ENCODE measurements around the gene BCL2L13. TPM values are rescaled to one million over a fixed set of nuclear protein-coding genes. Genes with fewer than 3 reads are reported as not detected.

Gene BCL2L13
- total RNA-seq (100 to 1,000 TPM; 123 to 201 (median 130) TPM), polyA plus RNA-seq (100 to 1,000 TPM in 1 of 3 donors, 10 to 100 TPM in 2; 67.0 to 165 (median 89.0) TPM)
- long read RNA-seq, donor 1, full-length matches to known transcripts = 62 of 91 reads
- long read RNA-seq, donor 1, partial matches to known transcripts = 21 of 91 reads
- long read RNA-seq, donor 1, other reads (novel, unspliced or antisense) = 8 of 91 reads
- long read RNA-seq, donor 2, full-length matches to known transcripts = 215 of 305 reads
- long read RNA-seq, donor 2, partial matches to known transcripts = 11 of 305 reads
- long read RNA-seq, donor 2, other reads (novel, unspliced or antisense) = 79 of 305 reads

GRCh38 chr22:17638432-17639246 lies at the start of gene BCL2L13:
TSS of gene BCL2L13 (plus strand) at chr22:17638757. CDS start at chr22:17655712, 16,955 bp downstream.
- intact Hi-C loops (cut with DNase I) = no loop called here
- 0% methylated on average over 70 of the region's 70 CpGs for WGBS, 3 donors

GRCh38 chr22:17589810-17590375 lies 48.7 kb upstream of the BCL2L13 start:
- ATAC-seq = peak in 1 of 4 donors; percentile 7
- H3K27ac ChIP-seq = no peak overlapping the region
- H3K27me3 ChIP-seq (ENCODE audit: insufficient read depth in 3 of 3, low read length in 2 of 3) = no peaks in the 10 kb centered on the region
- H3K9me3 ChIP-seq = no peaks in the 10 kb centered on the region
- peaks cover 3% of the 10 kb centered on the region for H3K4me1 ChIP-seq
- TF ChIP-seq, protein P1, sequence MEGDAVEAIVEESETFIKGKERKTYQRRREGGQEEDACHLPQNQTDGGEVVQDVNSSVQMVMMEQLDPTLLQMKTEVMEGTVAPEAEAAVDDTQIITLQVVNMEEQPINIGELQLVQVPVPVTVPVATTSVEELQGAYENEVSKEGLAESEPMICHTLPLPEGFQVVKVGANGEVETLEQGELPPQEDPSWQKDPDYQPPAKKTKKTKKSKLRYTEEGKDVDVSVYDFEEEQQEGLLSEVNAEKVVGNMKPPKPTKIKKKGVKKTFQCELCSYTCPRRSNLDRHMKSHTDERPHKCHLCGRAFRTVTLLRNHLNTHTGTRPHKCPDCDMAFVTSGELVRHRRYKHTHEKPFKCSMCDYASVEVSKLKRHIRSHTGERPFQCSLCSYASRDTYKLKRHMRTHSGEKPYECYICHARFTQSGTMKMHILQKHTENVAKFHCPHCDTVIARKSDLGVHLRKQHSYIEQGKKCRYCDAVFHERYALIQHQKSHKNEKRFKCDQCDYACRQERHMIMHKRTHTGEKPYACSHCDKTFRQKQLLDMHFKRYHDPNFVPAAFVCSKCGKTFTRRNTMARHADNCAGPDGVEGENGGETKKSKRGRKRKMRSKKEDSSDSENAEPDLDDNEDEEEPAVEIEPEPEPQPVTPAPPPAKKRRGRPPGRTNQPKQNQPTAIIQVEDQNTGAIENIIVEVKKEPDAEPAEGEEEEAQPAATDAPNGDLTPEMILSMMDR (IDR thresholded peaks at IDR 0.05) = no peak
- intact Hi-C loops (cut with DNase I) = no loop called here
- 92 to 93% (median 92%) methylated on average over 10 of the region's 10 CpGs for WGBS, 3 donors
- no peak for DNase-seq
- H3K36me3 ChIP-seq (ENCODE audit: insufficient read depth in 1 of 2, low read depth in 1 of 2) = peaks cover 11 to 64% of the 10 kb centered on the region in 2 donors
- H3K4me3 ChIP-seq = no peak overlapping the region

More at GRCh38 chr22:17638432-17639246, at the start of gene BCL2L13:
- TF ChIP-seq, protein P1 (IDR thresholded peaks at IDR 0.05) = no peak
- Histone ChIP-seq H3K36me3 (ENCODE audit: insufficient read depth in 1 of 2, low read depth in 1 of 2) (no peaks in the 10 kb centered on the region), H3K4me3 (peak within 1 kb of the TSS; percentile 85), H3K4me1 (peaks cover 6% of the 10 kb centered on the region), H3K9me3 (no peaks in the 10 kb centered on the region), H3K27ac (peak within 1 kb of the TSS; percentile 93), H3K27me3 (ENCODE audit: insufficient read depth in 3 of 3, low read length in 2 of 3) (no peaks in the 10 kb centered on the region)
- ATAC-seq (peak; percentile 93 to 95 (median 94)), DNase-seq (peak; percentile 93 to 97)

DNA sequence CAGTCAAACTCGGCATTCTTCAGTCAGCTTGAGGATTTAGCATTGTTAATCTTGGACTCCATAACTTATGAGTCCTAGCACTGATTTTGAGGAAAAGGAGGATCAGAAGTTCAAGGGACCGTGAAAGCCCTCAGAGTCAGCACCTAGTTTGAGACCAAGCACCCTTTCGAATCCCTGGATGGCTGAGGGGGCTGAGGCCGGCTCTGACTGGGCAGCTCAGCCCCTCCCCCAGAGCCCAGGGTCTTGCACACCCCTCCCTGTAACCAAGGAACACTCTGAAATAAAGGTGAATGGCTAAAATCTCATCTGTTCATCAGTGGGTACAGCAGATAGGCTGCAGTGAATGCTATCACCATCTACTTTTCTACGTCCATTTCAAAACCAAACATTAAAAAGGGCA lies 48.0 kb upstream of the BCL2L13 start:
- 82 to 92% (median 87%) methylated on average over 5 of the region's 5 CpGs for WGBS, 3 donors
- TF ChIP-seq, protein P1 (IDR thresholded peaks at IDR 0.05) = no peak
- DNase-seq (no peak), ATAC-seq (no peak)
- peaks cover 11 to 71% of the 10 kb centered on the region in 2 donors for H3K36me3 ChIP-seq (ENCODE audit: insufficient read depth in 1 of 2, low read depth in 1 of 2)
- H3K4me1 ChIP-seq = peaks cover 3% of the 10 kb centered on the region
- intact Hi-C loops (cut with DNase I) = no loop called here
- no peak overlapping the region for H3K27ac ChIP-seq
- no peak overlapping the region for H3K4me3 ChIP-seq
- no peaks in the 10 kb centered on the region for H3K27me3 ChIP-seq (ENCODE audit: insufficient read depth in 3 of 3, low read length in 2 of 3)
- no peaks in the 10 kb centered on the region for H3K9me3 ChIP-seq

- no peaks in the 10 kb centered on the region for H3K4me1 ChIP-seq
- no peak overlapping the region for H3K4me3 ChIP-seq
- H3K9me3 ChIP-seq = no peaks in the 10 kb centered on the region
- DNase-seq (no peak), ATAC-seq (peak in 1 of 4 donors; percentile 10)
- H3K27ac ChIP-seq = no peak overlapping the region
- intact Hi-C loops (cut with DNase I) = no loop called here
- H3K27me3 ChIP-seq (ENCODE audit: insufficient read depth in 3 of 3, low read length in 2 of 3) = no peaks in the 10 kb centered on the region
- H3K36me3 ChIP-seq (ENCODE audit: insufficient read depth in 1 of 2, low read depth in 1 of 2) = peaks cover 13 to 88% of the 10 kb centered on the region in 2 donors
- TF ChIP-seq, protein P1 (IDR thresholded peaks at IDR 0.05) = no peak
- WGBS, 3 donors = 76 to 83% (median 78%) methylated on average over 5 of the region's 5 CpGs
Measured at GRCh38 chr22:17592201-17592600, 46.4 kb upstream of the BCL2L13 start.
